SJSA1 (cell line): Measurements from ENCODE around the gene SUSD3. TPM values are rescaled to one million over a fixed set of nuclear protein-coding genes. Genes with fewer than 3 reads are reported as not detected.

ENCODE experiments used
- DNase-seq, 2 experiments: peaks; one replicate each; pipeline ENCODE4 v3.0.0-alpha.2; 2015 to 2020; ENCODE audit warnings: low spot score in 2 of 2, low read depth in 1 of 2
- H3K27ac ChIP-seq: fragments of 250-450 bp; sonication (Bioruptor Pico); 2 replicates; pipeline ENCODE4 v1.5.1; 2020; ENCODE audit warnings: mild to moderate bottlenecking, moderate library complexity
- H3K27me3 ChIP-seq: fragments of 250-450 bp; sonication (Bioruptor Pico); replicated peaks from 2 replicates; pipeline ENCODE4 v1.5.1; 2020; ENCODE audit warnings: mild to moderate bottlenecking, moderate library complexity
- H3K36me3 ChIP-seq: fragments of 250-450 bp; sonication (Bioruptor Pico); 2 replicates; pipeline ENCODE4 v1.5.1; 2020; ENCODE audit warnings: mild to moderate bottlenecking
- H3K4me1 ChIP-seq: fragments of 250-450 bp; sonication (Bioruptor Pico); replicated peaks from 2 replicates; pipeline ENCODE4 v1.6.1; 2021; ENCODE audit warnings: mild to moderate bottlenecking
- H3K4me3 ChIP-seq: fragments of 250-450 bp; sonication (Bioruptor Pico); 2 replicates; pipeline ENCODE4 v1.5.1; 2020; ENCODE audit warnings: mild to moderate bottlenecking
- H3K9me3 ChIP-seq: fragments of 250-450 bp; sonication (Bioruptor Pico); replicated peaks from 2 replicates; pipeline ENCODE4 v1.5.1; 2020; ENCODE audit warnings: mild to moderate bottlenecking
- total RNA-seq: library from RNA; depleted of rRNA; stranded (reverse); fragments of >200 nt; shearing (Covaris generic); gene quantifications from 2 replicates; pipeline ENCODE4 v1.2.3, GENCODE V29; 2014

SUSD3 gene
- total RNA-seq, 1 experiment from 2014 or later = not detected

- H3K36me3 ChIP-seq = no peaks in the 10 kb centered on the region
- H3K27me3 ChIP-seq = no peaks in the 10 kb centered on the region; the same call in 1 of the 2 replicates
- H3K9me3 ChIP-seq = no peaks in the 10 kb centered on the region
- no peak overlapping the region for H3K4me3 ChIP-seq
- H3K27ac ChIP-seq = no peak overlapping the region
- DNase-seq = no peak
- no peaks in the 10 kb centered on the region for H3K4me1 ChIP-seq
Observed at GRCh38 chr9:93022721-93023520, 35.6 kb upstream of the SUSD3 start.

GRCh38 chr9:93023521-93023815 lies 35.0 kb upstream of the SUSD3 start:
- H3K4me3 ChIP-seq = no peak overlapping the region

GRCh38 chr9:93024646-93024910 lies 33.9 kb upstream of the SUSD3 start:
- no peaks in the 10 kb centered on the region for H3K4me1 ChIP-seq
- no peak overlapping the region for H3K4me3 ChIP-seq
- no peaks in the 10 kb centered on the region for H3K9me3 ChIP-seq
- DNase-seq = no peak
- H3K36me3 ChIP-seq = no peaks in the 10 kb centered on the region
- H3K27me3 ChIP-seq = no peaks in the 10 kb centered on the region
- H3K27ac ChIP-seq = no peak overlapping the region

More at GRCh38 chr9:93023521-93023815, 35.0 kb upstream of the SUSD3 start:
- Histone ChIP-seq H3K36me3 (no peaks in the 10 kb centered on the region), H3K4me1 (no peaks in the 10 kb centered on the region), H3K27me3 (no peaks in the 10 kb centered on the region; the same call in 1 of the 2 replicates), H3K27ac (no peak overlapping the region), H3K9me3 (no peaks in the 10 kb centered on the region)
- DNase-seq = no peak

DNA sequence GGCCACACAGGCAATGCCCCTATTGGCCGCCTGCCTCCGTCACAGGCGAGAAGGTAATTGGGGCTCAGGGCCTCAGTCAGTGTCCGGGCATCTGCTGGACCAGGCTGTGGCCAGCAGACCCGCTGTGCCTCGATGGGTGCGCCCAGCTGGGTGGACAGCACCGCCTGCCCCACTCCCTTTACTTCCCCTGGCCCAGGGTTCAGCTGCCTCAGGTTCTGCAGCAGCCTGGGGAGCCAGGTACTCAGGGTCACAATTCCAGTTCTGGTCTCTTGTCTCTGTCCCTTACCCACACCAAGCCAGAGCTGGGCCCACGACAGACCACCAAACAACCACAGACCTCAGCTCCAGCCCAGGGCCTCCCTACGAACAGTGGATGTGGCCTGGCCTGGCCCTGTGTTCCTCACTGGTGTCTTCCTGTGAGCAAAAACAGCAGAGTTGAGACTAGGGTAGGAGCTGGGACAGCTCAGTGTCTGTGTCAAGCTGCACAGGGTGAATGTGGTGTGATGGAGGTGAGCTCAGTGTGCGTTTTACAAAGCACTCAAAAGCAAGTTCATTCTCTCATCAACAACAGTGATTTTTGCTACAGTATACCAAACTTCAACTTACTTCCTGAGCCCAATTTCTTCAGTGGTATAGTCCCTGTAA lies 33.4 kb upstream of the SUSD3 start:
- Histone ChIP-seq H3K9me3 (no peaks in the 10 kb centered on the region), H3K36me3 (no peaks in the 10 kb centered on the region), H3K27ac (no peak overlapping the region), H3K4me1 (no peaks in the 10 kb centered on the region), H3K27me3 (no peaks in the 10 kb centered on the region), H3K4me3 (no peak overlapping the region)
- DNase-seq = no peak

DNA sequence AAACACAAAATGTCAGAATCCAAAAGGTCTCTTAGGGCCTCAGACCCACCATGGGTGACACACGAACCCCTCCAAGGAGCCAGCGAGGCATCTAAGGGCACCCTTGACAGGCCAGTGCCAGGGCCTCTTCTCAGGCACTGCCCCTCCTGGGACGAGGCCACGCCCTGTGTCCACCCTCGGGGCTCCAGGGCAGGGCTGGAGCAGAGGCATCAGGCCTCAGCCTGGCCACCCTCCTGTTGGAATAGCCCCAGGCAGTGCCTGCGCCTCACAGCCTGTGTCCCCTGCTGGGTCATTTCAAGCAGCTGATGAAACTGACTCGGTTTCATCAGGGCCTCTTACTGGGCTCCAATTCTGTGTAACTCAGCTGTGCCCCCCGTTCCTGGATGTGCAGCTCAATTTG lies 32.8 kb upstream of the SUSD3 start:
- Histone ChIP-seq H3K27ac (no peak overlapping the region), H3K4me3 (no peak overlapping the region), H3K36me3 (no peaks in the 10 kb centered on the region), H3K4me1 (no peaks in the 10 kb centered on the region), H3K9me3 (no peaks in the 10 kb centered on the region), H3K27me3 (no peaks in the 10 kb centered on the region)
- DNase-seq = no peak

DNA sequence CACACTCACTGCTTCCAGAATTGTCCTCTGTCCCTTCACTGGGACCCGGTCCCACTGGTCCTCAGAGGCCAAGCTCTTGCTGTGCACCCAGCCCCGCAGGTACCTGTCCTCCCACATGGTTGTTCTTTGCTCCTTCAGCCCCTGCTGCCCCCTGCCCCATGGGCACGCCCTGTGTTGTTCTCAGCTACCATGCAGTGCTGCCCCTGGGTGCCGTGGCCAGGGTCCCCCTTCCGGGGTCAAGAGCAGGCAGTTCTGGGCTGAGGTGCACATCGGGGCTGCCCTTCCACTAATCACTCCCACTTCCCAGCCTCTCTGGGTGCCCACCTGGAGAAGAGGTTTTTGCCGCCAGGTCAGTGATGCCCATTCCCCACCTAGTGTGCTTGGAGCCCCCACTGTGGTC lies 31.9 kb upstream of the SUSD3 start:
- Histone ChIP-seq H3K27me3 (no peaks in the 10 kb centered on the region; the same call in 1 of the 2 replicates), H3K9me3 (no peaks in the 10 kb centered on the region), H3K36me3 (no peaks in the 10 kb centered on the region), H3K4me1 (no peaks in the 10 kb centered on the region), H3K27ac (no peak overlapping the region), H3K4me3 (no peak overlapping the region)
- no peak for DNase-seq

GRCh38 chr9:93027750-93028149 lies 30.8 kb upstream of the SUSD3 start:
- Histone ChIP-seq H3K27me3 (no peaks in the 10 kb centered on the region; the same call in 1 of the 2 replicates), H3K4me1 (no peaks in the 10 kb centered on the region), H3K4me3 (no peak overlapping the region), H3K27ac (no peak overlapping the region), H3K9me3 (no peaks in the 10 kb centered on the region), H3K36me3 (no peaks in the 10 kb centered on the region)
- no peak for DNase-seq

DNA sequence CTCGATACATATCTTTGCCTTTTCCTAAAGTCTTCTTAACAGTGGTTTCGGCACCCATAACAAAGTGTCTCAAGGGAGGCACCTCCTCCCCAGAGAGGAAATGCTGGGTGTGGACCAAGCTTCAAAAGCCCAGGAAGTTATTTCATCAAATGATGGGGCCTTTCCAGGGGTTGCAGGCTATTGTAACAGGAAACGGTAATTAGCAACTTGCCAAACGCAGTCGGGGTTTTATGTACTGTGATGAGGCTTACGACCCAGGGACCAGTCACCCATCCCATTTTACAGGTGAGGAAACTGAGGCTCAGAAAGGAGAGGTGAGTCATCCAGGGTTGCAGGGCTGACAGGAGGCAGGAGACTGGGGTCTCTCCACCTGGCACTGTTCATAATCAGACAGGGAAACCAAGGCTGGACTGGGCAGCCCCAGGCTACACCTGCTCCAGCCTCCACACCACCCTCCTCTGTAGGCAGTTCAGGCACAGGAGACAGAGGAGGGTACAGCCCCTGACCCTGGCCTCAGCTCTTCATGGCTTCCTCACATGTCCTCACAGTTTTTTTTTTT lies 30.0 kb upstream of the SUSD3 start:
- no peaks in the 10 kb centered on the region; the same call in 1 of the 2 replicates for H3K27me3 ChIP-seq
- no peak for DNase-seq
- H3K4me1 ChIP-seq = no peaks in the 10 kb centered on the region
- H3K9me3 ChIP-seq = no peaks in the 10 kb centered on the region
- H3K36me3 ChIP-seq = no peaks in the 10 kb centered on the region
- H3K4me3 ChIP-seq = no peak overlapping the region
- no peak overlapping the region for H3K27ac ChIP-seq

DNA sequence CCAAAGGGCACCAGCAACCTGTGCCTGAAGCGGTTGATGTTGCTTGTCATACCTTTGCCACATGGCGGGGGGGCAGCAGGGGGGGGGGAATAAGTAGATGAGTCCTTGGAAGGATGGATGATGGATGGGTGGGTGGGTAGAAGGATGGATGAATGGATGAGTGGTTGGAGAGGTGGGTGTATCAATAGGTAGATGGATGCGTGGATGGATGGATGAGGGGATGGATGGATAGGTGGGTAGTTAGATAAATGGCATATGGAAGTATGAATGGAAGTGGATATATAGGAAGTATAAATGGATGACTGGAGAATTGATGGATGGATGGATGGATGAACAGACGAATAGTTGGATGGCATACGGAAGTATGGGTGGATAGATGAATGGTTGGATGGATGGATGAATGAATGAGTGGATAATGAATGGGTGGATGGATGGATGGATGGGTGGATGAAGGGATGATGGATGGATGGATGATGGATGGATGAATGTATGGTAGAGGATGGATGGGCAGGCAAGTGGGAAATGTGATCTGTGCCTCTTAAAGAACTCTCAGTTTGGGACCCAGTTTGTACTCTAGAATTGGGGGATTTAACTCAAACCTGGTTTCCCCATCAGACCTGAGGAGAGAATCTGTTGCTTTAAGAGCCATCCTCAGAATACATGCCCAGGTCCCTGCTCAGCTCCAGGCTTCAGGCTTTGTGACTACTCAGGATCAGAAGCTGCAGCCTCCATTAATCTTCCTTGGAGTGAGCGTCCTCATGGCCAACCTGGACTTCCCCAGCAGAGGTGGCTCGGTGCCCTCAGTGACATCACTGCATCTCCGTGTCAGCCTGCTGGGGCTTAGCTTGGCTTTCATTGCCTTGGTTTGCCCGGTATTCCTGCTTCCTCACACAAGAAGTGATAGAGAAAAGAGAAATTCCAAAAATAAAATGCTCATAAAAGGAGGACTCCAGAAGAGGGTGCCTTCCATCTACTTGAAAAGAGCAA lies 27.6 kb upstream of the SUSD3 start:
- no peaks in the 10 kb centered on the region for H3K9me3 ChIP-seq
- no peaks in the 10 kb centered on the region for H3K36me3 ChIP-seq
- no peak overlapping the region for H3K27ac ChIP-seq
- H3K4me1 ChIP-seq = no peaks in the 10 kb centered on the region
- no peaks in the 10 kb centered on the region; the same call in 1 of the 2 replicates for H3K27me3 ChIP-seq
- no peak overlapping the region for H3K4me3 ChIP-seq
- no peak for DNase-seq

- H3K4me3 ChIP-seq = no peak overlapping the region
- no peaks in the 10 kb centered on the region for H3K4me1 ChIP-seq
- no peak overlapping the region for H3K27ac ChIP-seq
- H3K36me3 ChIP-seq = no peaks in the 10 kb centered on the region
- DNase-seq = no peak
- no peaks in the 10 kb centered on the region for H3K9me3 ChIP-seq
- H3K27me3 ChIP-seq = no peaks in the 10 kb centered on the region; the same call in 1 of the 2 replicates
Observed at GRCh38 chr9:93031629-93032430, 26.7 kb upstream of the SUSD3 start.

DNA sequence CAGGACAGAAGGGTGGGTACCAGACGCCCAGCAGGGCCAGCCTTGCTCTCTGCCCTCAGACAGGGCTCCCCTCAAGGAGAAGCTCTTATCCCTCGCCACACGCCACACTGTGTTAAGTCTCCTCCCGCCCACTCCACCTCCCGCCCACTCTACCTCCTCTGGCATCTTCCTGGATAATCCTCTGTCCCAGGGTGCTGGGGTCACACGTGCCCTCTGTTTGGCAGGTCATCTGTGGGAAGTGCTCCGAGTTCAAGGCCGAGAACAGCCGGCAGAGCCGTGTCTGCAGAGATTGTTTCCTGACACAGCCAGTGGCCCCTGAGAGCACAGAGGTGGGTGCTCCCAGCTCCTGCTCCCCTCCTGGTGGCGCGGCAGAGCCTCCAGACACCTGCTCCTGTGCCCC lies 26.0 kb upstream of the SUSD3 start:
- Histone ChIP-seq H3K27ac (no peak overlapping the region), H3K27me3 (no peaks in the 10 kb centered on the region; the same call in 1 of the 2 replicates), H3K9me3 (no peaks in the 10 kb centered on the region), H3K4me1 (no peaks in the 10 kb centered on the region), H3K36me3 (no peaks in the 10 kb centered on the region), H3K4me3 (no peak overlapping the region)
- DNase-seq = no peak

DNA sequence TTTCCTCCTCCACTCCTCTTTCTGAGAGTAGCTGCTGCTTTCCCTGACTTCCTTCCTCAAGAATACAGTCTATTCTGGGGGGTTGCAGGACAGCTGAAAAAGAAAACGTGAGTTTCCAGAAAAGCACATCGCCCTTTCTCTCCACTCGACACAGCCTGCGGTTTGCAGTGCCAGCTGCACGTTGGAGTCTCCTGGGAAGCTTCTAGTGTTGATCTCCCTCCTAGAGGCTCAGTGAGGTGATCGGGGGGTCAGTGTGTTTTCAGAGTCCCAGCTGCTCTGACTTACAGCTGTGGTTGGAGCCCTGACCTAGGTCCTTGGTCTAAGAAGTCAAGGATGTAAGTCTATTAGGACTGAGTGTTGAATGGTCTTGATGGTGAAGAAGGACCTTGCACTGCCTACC lies 25.0 kb upstream of the SUSD3 start:
- H3K27me3 ChIP-seq = no peaks in the 10 kb centered on the region; the same call in 1 of the 2 replicates
- H3K4me1 ChIP-seq = no peaks in the 10 kb centered on the region
- H3K4me3 ChIP-seq = no peak overlapping the region
- no peaks in the 10 kb centered on the region for H3K9me3 ChIP-seq
- H3K27ac ChIP-seq = no peak overlapping the region
- no peaks in the 10 kb centered on the region for H3K36me3 ChIP-seq
- no peak for DNase-seq

- no peaks in the 10 kb centered on the region; the same call in 1 of the 2 replicates for H3K27me3 ChIP-seq
- H3K4me1 ChIP-seq = no peaks in the 10 kb centered on the region
- no peaks in the 10 kb centered on the region for H3K9me3 ChIP-seq
- DNase-seq = no peak
- H3K27ac ChIP-seq = no peak overlapping the region
- H3K36me3 ChIP-seq = no peaks in the 10 kb centered on the region
- no peak overlapping the region for H3K4me3 ChIP-seq
Observed at GRCh38 chr9:93035106-93035660, 23.3 kb upstream of the SUSD3 start.
